NCI-H2196 treated with DMSO at 0.1 percent for 48 hours (cell line): ENCODE measurements around the gene TBX1.
A peak's percentile ranks its signal among the peaks of the same experiment; 100 is the strongest.

ENCODE experiments used
- DNase-seq: peaks from one replicate; lab custom pipeline; 2025; ENCODE audit not compliant: unreplicated experiment; lab: John Stamatoyannopoulos, UW

TBX1 gene

DNA sequence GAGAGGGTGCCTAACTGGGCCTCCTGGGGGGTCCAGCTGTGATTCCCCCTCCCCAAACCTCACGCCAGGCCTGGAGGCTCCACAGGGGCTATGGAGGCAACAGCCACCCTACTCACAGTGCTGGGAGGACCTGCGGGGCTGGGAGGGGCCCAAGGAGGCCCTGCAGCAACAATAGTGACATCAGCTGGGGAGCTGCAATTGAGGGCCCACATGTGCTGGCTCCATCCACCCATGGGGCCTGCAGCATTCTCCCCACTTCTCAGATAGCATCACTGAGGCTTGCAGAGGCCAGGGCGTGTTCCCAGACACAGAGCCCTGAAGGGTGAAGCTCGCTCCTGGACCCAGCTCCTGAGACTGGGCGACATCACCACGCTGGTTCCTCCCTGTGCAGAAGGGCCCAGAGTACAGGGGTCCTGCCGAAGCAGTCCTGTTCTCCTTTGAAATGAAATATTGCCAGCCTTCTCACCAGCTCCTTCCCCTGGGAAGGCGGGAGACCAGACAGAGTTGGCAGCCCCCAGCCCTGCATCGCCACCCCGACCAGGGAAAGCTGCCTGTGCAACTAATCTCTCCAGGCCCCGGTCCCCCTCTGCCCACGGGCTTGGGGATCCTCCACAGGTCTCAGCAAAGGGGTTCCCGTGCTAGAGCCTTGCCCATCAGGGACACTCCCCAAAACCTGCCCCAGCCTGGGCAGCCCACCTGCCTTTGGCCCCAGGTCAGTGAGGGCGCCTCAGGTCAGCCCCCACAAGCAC is 8.9 kb upstream of the TBX1 start:
- DNase-seq, result no peak

- no peak for DNase-seq
These were observed 7.3 kb upstream of the TBX1 start for GRCh38 chr22:19753090-19753842.

- no peak for DNase-seq
These were observed 6.4 kb upstream of the TBX1 start for GRCh38 chr22:19753996-19754700.

DNA sequence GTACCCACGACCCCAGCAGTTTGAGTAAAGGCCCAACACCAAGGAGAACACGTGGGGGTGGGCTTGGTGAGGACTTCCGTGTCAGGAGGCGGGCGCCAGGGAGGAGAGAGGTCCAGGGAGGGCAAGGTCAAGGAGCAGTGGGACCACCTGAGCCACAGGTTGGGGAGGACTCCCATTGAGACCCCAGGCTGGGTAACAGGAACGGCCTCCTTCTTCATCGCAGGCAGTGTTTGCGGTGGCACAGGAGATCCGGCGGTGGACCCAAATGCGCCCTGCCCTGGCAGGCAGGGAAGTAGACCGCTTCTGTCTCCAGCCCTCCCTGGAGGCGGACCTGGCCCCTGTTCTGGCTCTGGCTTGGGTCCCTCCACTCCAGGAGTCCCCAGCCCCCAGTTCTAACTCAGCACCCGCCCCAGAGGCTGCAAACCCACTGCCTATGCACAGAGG is 5.9 kb upstream of the TBX1 start:
- DNase-seq, result no peak

- no peak for DNase-seq
These were observed 5.3 kb upstream of the TBX1 start for GRCh38 chr22:19755145-19755710.

DNA sequence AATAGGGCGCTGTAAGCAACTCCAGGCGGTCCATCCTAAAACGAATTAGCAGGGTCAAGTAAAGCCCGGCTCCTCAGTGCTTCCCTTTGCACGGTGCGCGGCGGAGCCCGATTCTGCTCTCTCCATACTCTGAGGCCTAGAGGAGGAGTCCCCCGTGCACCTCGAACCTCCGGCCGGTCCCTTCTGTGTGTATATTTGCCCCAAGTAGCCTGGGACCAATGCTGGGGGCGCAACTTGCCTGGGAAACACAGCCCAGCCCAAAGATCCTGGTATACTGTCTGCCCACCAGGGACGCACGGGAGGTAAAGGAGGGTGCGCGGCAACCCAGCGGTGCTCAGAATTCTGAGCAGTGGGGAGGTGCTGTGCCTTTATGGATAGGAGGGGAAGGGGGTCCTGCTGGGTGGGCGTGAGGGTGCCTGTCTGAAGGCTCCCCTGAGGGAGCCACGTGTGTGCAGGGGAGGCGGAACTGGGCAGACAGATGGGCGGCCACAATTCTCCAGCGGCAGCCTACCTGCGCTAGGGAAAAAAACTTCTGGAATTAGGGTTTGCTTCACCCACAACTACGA is 4.8 kb upstream of the TBX1 start:
- DNase-seq, result no peak

GRCh38 chr22:19756288-19757128 is 4.1 kb upstream of the TBX1 start:
- peak; percentile 21 for DNase-seq

DNA sequence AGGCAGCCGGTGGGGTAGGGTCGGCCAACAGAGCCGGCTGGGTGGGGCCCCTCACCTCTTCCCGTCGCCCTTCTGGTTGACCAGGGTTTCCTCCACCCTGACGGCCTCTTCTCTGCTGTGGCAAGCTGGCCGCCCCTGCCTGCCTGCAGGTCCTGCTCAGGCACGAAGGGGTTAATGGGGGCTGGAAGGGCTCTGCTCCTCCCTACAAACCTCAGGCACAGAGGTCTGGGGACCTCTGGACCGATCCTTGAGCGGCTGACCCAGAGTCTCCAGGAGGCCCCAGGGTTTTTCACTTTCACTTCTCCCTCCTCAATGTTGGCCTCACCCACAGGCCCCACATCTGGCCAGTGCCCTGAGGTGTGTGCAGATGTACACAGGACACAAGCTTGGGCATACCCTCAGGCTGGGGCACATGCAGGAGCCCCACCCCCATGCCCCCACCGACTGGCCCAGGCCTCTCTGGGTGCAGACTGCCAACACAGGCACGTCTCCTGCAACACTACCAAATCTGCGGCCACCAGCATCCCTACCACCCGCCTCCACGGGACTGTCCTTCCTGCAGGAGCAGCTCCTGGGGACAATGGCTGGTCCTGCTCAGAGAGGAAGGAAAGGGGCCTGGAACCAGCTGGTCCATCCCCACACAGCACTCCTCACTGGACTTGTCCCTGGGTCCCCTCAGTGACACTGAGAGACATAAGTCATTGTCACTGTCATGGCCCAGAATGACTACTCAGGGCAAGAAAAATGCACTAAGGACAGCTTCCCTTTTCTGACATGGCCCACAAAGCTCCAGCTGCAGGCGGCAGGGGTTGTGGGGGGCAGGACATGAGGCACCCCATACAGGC is 3.2 kb upstream of the TBX1 start:
- no peak for DNase-seq

- no peak for DNase-seq
These were observed 2.3 kb upstream of the TBX1 start for GRCh38 chr22:19757985-19758895.

- DNase-seq, result no peak
These were observed 1.6 kb upstream of the TBX1 start for GRCh38 chr22:19758896-19759426.

- no peak for DNase-seq
These were observed 1.0 kb upstream of the TBX1 start for GRCh38 chr22:19759427-19760057.

DNA sequence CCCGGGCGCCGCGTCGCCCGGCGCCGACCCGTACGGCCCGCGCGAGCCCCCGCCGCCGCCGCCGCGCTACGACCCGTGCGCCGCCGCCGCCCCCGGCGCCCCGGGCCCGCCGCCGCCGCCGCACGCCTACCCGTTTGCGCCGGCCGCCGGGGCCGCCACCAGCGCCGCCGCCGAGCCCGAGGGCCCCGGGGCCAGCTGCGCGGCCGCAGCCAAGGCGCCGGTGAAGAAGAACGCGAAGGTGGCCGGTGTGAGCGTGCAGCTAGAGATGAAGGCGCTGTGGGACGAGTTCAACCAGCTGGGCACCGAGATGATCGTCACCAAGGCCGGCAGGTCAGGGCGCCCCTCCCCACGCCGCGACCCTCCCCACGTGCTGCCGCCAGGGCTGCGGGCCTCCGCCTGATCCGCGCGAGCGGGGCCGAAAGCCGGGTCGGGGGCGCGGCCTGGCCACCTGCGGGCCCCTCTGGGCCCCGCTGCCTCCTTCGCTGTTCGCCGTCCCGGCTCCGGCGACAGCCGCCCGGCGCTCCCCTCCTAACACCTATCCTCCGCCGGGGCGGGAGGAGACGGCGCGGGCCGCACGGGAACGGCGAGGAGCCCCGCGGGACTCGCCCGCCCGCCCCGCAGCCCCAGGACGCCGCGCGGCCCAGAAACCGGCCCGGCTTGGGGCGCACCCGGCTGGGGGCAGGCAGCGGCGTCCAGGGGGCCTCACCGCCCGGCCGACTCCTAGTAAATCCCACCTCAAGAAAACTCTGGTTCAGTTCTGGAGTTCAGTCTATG is 560 bp downstream of the TBX1 start:
- no peak for DNase-seq

DNA sequence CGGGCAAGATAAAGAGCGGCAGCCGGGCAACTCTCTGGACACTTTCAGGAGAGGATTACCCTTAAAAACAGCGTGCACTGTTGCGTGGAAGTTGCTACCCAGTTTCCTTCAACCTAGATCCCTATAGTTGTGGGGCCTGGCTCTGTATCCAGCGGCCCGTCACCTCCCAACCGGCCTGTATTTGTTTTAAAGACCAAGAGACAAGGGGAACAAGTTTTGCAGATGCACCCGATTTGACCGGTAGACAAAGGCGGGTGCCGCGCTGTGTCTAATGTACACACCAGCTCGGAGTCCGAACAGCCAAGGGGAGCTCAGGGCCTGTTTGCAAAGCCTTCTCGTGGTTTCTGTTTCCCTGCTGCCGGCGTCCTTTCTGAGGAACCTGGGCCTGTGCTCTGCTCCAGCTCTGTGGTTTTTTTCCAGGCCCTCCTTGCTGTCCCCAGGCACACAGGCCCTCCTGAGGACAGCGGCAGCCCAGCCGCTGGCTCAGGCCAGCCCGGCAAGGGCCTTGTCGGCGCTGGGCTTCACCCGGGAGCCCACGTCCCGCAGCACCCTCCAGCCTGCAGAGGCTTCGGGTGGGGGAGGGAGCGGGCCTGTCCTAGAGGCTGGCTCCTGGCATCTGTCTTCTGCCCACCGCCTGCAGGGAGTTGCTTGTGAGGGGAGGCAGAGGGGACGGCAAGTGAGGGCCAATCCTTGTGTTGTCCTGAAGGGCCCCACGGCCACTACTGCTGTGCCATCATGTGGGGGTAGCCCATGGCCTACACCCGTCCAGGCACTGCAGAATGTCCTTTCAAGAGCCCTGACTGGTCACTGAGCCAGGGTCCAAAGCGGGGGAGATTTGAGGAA is 1.4 kb downstream of the TBX1 start:
- peak; percentile 4 for DNase-seq

- no peak for DNase-seq
These were observed 2.2 kb downstream of the TBX1 start for GRCh38 chr22:19762568-19763457.
